Left hindlimb (tissue), 1 donor: Measurements from ENCODE around the gene PRR13.
"Not testable (repeated sequence)": the region's sequence is repeated elsewhere in the genome, so short reads cannot be mapped to it uniquely, and the experiment has no call there.

Experiments used
- DNase-seq: peaks from one replicate; pipeline ENCODE4 v3.0.0-alpha.2; 2018

Gene PRR13

DNA sequence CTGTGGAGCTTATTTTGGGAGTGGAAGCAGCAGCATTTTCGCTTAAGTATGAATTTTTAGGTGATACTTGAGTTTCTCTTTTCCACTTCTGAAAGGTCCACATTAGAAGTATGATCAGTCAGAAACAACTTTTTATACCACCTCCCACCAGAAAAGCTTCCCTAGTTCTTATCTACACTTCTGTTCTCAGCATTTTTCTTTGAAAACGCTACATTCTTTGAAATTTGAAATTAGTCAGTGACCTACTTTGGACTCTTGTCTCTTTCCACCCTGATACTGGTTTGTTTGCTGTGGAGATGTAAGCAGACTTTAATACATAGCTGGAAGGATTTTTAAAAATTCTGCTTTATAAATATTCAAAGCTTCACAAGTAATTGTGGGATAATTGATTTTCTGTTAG lies 32.5 kb downstream of the PRR13 start:
- DNase-seq: no peak

- no peak for DNase-seq
These were observed 33.3 kb downstream of the PRR13 start for GRCh38 chr12:53474819-53475218.

GRCh38 chr12:53476769-53477209 lies 35.3 kb downstream of the PRR13 start:
- DNase-seq: no peak

- DNase-seq: no peak
These were observed 37.3 kb downstream of the PRR13 start for GRCh38 chr12:53478865-53479264.

DNA sequence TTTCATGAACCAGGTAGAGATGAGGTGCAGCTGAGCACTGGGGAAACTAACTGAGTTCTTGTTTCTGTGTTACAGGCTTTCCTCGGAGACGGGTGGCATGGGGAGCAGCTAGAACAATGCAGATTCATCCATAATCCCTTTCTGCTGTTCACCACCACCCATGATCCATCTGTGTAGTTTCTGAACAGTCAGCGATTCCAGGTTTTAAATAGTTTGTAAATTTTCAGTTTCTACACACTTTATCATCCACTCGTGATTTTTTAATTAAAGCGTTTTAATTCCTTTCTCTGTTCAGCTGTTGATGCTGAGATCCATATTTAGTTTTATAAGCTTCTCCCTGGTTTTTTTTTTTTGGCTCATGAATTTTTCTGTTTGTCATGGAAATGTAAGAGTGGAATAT lies 37.8 kb downstream of the PRR13 start:
- no peak for DNase-seq

DNA sequence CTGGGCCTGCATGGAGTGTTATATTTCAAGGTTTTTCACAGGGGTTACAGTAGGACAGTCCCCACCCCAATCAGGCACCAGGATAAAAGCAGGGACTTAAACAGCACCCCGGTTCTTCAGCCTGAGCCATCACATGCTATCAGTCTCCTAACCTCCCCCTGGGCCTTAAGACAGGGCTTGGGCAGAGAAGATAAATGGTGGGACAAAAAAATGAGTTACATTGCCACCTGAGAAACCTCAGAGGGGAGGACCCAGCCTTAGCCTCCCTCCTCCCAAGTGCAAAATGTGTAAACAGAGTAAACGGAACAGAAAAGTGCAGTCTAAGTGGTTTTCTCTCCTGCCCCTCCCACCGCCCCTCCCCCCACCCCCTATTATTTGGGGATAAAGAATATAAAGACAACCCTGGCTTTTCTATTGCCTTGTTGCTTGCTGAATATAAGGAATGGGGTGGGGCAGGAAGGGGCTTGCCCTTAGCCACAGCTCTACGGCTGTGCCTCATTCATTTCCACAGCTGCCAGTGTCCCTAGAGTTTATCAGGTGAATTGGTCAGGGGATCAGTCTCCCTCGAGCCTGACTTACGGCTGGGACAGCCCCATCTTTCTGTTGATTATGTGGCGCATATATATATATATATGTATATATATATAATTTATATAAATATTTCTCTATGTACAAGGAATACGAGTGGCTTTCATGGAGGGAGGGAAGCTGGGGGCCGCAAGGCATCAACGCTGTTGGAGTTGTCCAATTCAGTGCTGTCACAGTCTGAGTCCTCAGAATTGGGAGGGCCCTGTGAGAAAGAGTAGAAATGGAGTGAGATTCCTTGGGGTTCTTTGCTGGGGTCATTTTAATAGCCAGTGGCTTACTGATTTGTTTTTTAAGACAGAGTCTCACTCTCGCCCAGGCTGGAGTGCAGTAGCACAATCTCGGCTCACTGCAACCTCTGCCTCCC lies 39.2 kb downstream of the PRR13 start:
- DNase-seq: no peak

GRCh38 chr12:53481458-53481857 lies 39.9 kb downstream of the PRR13 start:
- DNase-seq: not testable (repeated sequence)

DNA sequence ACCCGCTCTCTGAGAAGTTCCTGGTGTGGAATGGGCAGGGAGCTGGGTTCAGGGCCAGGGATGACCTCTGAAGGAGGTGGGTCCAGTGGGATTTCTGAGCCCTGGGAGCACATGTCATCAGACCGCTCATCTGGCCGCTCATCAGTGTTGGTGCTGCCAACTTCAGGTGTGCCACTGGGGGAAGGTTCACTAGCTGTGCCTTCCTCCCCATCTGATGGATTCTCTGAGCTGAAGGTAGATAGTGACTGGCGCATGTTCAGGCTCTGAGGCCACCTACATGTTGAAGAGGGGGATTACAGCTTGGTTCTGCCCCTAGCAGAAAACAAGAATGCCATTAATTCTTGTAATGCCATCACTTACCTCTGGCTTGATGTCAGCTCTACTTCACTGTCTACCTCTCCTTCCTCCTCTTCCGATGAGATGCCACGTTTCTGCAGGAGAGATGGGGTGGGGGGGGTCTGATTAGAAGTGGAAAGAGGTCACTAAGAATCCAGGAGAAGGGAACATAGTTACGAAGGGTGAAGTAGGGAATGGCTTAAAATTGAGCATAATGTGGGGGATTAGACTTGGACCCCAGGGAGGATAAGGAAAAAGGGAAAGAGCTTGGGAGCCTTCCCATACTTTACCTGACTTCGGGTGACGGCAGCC lies 40.5 kb downstream of the PRR13 start:
- no peak for DNase-seq

- peak; percentile 37 for DNase-seq
These were observed 41.2 kb downstream of the PRR13 start for GRCh38 chr12:53482626-53483168.

DNA sequence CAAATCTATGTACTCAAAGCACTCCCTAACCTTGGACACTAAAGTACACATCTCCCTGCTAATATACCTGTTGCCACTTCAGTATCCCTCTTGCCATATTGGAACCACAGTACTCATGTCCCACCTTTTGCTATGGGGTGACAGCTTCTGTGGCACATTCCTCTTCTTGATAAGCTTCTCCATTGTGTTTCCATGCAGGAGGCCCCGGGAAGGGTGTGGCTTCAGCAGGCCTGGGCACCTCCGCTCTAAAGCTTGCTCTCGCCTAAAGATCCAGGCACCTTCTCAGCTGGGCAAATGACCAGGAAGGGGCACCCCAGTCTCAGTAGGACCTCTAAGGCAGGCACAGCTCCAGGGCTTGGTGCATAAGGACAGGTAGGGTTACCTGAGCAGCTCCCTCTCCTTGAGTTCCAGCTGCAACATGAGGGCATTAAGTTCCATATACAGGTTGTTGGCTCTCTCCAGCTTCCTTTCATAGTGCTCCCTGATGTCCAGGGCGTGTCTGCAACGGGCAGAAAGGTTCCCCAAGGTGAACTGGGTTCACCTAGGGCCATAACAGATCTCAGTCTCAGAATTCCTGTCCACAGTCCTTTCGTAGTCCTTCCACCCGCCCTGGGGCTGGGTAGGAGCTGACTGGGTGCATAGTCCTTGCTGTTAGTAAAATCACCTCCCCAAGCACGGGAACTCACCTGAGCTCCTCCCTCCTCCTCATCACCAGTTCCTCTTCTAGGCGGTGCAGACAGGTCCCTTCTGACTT lies 41.9 kb downstream of the PRR13 start:
- DNase-seq: peak; percentile 29

GRCh38 chr12:53483979-53484377 lies 42.4 kb downstream of the PRR13 start:
- peak; percentile 28 for DNase-seq

DNA sequence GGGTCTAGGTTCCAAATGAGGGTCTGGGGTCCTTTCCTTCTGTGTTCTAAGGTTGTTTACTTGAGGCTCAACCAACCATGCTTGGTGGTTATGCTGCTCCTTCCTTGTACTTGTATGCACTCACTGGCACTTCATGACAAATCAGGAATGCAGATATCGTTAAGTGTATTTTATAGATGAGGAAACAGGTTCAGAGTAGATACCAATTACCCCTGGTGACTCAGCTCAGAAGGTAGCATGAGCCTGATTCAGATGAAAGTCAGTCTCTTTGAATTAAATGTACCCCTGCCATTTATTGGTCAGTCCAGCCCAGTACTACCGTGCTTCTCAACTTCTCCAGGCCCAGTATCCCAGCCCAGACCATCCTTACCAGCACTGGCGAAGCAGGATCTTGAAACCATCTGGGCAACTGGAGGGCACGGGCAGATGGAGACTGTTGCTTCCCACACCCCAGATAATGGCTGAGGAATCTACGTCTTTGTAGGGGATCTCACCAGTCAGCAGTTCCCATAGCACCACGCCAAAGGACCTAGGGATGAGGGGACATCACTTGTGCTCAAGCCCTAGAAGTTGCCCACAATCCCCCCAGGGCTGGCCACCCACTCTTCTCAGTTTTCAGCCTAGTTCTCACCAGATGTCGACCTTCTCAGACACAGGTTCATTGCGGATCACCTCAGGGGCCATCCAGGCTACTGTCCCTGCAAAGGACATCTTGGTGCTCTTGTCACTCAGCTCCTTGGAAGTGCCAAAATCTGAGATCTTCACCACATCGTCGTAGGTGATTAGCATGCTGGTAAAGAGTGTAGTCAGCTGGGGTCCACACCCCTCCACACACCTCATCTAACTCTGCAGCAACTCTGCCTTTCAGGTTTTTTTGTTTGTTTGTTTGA lies 43.4 kb downstream of the PRR13 start:
- peak; percentile 24 for DNase-seq

GRCh38 chr12:53485955-53486735 lies 44.6 kb downstream of the PRR13 start:
- peak; percentile 30 for DNase-seq

DNA sequence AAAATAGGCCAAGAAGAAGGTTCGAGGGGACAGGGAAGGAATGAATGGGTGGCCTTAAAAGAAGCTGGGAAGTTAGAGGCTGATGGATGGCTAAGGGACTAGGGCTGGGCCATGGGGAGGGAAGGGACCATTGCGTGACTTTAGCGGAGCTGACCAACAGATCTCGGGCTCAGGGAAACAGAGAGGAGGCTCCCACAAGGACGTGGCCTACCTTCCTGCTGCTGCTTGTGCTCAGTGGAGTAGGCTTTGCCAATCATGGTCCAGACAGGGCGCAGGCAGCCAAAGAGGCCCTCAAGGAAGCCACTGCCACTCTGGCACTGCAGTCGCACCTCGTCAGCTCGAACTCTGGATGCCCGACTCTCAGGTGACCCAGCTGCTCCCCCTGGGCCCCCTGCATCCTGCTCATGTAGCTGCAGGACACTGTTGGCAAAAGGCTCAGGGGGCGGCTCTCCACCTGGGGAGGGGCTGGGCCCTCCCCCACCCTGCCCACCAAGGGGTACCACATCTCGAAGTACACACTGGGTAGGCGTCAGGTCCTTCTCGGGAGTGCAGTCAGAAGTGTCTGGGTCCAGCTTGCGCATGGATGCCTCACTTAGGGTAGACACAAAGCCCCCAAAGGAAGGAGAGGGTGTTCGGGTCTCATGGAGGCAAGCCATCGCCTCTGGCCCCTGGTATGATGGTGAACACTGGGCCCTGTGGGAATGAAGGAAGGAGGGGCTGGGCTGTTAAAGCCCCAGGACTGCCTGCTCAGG lies 45.4 kb downstream of the PRR13 start:
- no peak for DNase-seq

DNA sequence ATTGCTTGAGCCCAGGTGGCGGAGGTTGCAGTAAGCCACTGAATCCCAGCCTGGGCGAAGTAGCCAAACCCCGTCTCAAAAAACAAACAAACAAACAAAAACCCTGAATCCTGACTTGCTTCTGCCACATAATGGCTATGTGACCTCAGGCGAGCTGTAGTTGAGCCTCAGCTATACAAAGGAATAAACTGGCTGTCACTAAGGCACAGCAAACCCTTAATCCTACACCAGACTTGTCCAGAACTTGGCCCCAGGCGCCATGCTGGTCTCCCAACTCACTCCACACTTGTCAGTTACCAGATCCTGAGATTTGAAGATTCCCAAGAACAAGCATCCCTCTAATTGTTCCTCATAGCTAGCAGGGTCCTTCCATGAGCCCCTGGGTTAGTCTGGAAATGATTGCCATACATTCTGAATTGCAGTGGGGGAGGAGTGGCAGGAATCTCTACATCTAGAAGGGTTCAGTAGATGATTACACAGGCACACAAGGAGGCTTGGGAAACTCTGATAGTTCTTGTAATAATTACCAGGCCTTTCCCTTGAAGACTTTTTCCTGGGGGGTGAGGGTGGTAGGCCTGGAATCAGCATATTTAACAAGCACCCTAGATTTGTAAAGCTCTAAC lies 47.8 kb downstream of the PRR13 start:
- no peak for DNase-seq

- peak; percentile 33 for DNase-seq
These were observed 50.7 kb downstream of the PRR13 start for GRCh38 chr12:53492188-53492587.

GRCh38 chr12:53492830-53493609 lies 51.5 kb downstream of the PRR13 start:
- DNase-seq: peak; percentile 98

DNA sequence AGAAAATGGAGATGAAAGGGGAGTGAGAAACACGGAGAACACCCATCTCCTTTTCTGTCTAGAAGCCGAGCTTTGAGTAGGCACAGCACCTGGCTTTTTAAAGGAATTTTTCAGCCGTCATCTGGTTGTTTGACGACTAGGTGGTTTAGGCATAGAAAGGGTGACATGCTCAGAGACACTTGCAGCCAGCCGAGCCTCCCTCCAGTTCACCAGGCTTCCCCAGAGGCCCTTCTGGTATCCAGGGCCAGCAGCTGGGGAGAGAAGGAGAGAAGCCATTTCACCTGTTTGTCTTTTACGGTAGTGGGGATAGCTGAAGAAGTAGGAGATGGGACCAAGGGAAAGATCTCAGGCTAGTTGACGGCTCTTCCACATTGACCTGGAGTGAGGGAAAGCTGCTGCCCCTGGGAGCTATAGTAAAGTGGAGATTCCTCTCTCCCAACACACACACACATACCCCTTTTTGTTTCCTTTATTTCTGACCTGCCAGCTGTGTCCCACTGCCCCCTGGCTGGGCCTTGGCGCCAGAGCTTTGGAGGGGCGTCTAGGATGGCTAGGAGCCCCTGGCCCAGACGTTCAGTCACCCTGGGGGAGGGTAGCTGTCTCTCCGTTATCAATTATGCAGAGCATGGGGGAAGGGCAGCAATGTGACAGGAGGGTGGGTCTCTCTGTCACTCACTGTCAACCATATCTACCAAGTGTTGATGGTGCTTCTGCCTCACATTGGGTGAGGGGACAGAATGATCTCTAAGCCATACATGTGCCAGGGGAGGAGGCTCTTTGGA lies 52.3 kb downstream of the PRR13 start:
- DNase-seq: peak; percentile 37
